SJSA1 (cell line): ENCODE results near the gene SPINK6. TPM values are rescaled to one million over a fixed set of nuclear protein-coding genes. Genes with fewer than 3 reads are reported as not detected.

Experiments
- DNase-seq, 2 experiments: peaks; one replicate each; pipeline ENCODE4 v3.0.0-alpha.2; 2015 to 2020; ENCODE audit warnings: low spot score in 2 of 2, low read depth in 1 of 2
- H3K27ac ChIP-seq: fragments of 250-450 bp; sonication (Bioruptor Pico); 2 replicates; pipeline ENCODE4 v1.5.1; 2020; ENCODE audit warnings: mild to moderate bottlenecking, moderate library complexity
- H3K27me3 ChIP-seq: fragments of 250-450 bp; sonication (Bioruptor Pico); replicated peaks from 2 replicates; pipeline ENCODE4 v1.5.1; 2020; ENCODE audit warnings: mild to moderate bottlenecking, moderate library complexity
- H3K36me3 ChIP-seq: fragments of 250-450 bp; sonication (Bioruptor Pico); 2 replicates; pipeline ENCODE4 v1.5.1; 2020; ENCODE audit warnings: mild to moderate bottlenecking
- H3K4me1 ChIP-seq: fragments of 250-450 bp; sonication (Bioruptor Pico); replicated peaks from 2 replicates; pipeline ENCODE4 v1.6.1; 2021; ENCODE audit warnings: mild to moderate bottlenecking
- H3K4me3 ChIP-seq: fragments of 250-450 bp; sonication (Bioruptor Pico); 2 replicates; pipeline ENCODE4 v1.5.1; 2020; ENCODE audit warnings: mild to moderate bottlenecking
- H3K9me3 ChIP-seq: fragments of 250-450 bp; sonication (Bioruptor Pico); replicated peaks from 2 replicates; pipeline ENCODE4 v1.5.1; 2020; ENCODE audit warnings: mild to moderate bottlenecking
- total RNA-seq: library from RNA; depleted of rRNA; stranded (reverse); fragments of >200 nt; shearing (Covaris generic); gene quantifications from 2 replicates; pipeline ENCODE4 v1.2.3, GENCODE V29; 2014

SPINK6 gene
- total RNA-seq, 1 experiment from 2014 or later = not detected

GRCh38 chr5:148201151-148201550 is 1.7 kb upstream of the SPINK6 start:
- Histone ChIP-seq H3K36me3 (no peaks in the 10 kb centered on the region), H3K4me3 (no peak overlapping the region), H3K27me3 (no peaks in the 10 kb centered on the region; the same call in 1 of the 2 replicates), H3K4me1 (no peaks in the 10 kb centered on the region), H3K9me3 (no peaks in the 10 kb centered on the region), H3K27ac (no peak overlapping the region)
- no peak for DNase-seq

- H3K4me1 ChIP-seq = no peaks in the 10 kb centered on the region
- no peak for DNase-seq
- H3K27me3 ChIP-seq = no peaks in the 10 kb centered on the region; the same call in 1 of the 2 replicates
- H3K36me3 ChIP-seq = no peaks in the 10 kb centered on the region
- no peaks in the 10 kb centered on the region; the same call in 1 of the 2 replicates for H3K9me3 ChIP-seq
- no peak overlapping the region for H3K4me3 ChIP-seq
- H3K27ac ChIP-seq = no peak overlapping the region
Measured at GRCh38 chr5:148205044-148205806, 2.4 kb downstream of the SPINK6 start.

GRCh38 chr5:148205865-148206264 is 3.0 kb downstream of the SPINK6 start:
- Histone ChIP-seq H3K27me3 (no peaks in the 10 kb centered on the region; the same call in 1 of the 2 replicates), H3K9me3 (no peaks in the 10 kb centered on the region; the same call in 1 of the 2 replicates), H3K36me3 (no peaks in the 10 kb centered on the region), H3K4me1 (no peaks in the 10 kb centered on the region), H3K4me3 (no peak overlapping the region), H3K27ac (no peak overlapping the region)
- DNase-seq = no peak

- no peak for DNase-seq
- no peaks in the 10 kb centered on the region; the same call in 1 of the 2 replicates for H3K9me3 ChIP-seq
- no peaks in the 10 kb centered on the region for H3K36me3 ChIP-seq
- H3K4me1 ChIP-seq = no peaks in the 10 kb centered on the region
- no peak overlapping the region for H3K27ac ChIP-seq
- H3K27me3 ChIP-seq = no peaks in the 10 kb centered on the region; the same call in 1 of the 2 replicates
- H3K4me3 ChIP-seq = no peak overlapping the region
Measured at GRCh38 chr5:148206620-148207019, 3.8 kb downstream of the SPINK6 start.

GRCh38 chr5:148208226-148208625 is 5.4 kb downstream of the SPINK6 start:
- Histone ChIP-seq H3K9me3 (no peaks in the 10 kb centered on the region; the same call in 1 of the 2 replicates), H3K36me3 (no peaks in the 10 kb centered on the region), H3K4me1 (no peaks in the 10 kb centered on the region), H3K4me3 (no peak overlapping the region), H3K27ac (no peak overlapping the region), H3K27me3 (no peaks in the 10 kb centered on the region; the same call in 1 of the 2 replicates)
- no peak for DNase-seq

GRCh38 chr5:148209151-148209770 is 6.4 kb downstream of the SPINK6 start:
- H3K36me3 ChIP-seq = no peaks in the 10 kb centered on the region
- H3K27me3 ChIP-seq = no peaks in the 10 kb centered on the region
- no peak overlapping the region for H3K27ac ChIP-seq
- no peak for DNase-seq
- H3K4me1 ChIP-seq = no peaks in the 10 kb centered on the region
- H3K4me3 ChIP-seq = no peak overlapping the region
- no peaks in the 10 kb centered on the region; the same call in 1 of the 2 replicates for H3K9me3 ChIP-seq

- no peaks in the 10 kb centered on the region for H3K4me1 ChIP-seq
- H3K27ac ChIP-seq = no peak overlapping the region
- DNase-seq = no peak
- no peaks in the 10 kb centered on the region for H3K9me3 ChIP-seq
- no peaks in the 10 kb centered on the region for H3K27me3 ChIP-seq
- no peak overlapping the region for H3K4me3 ChIP-seq
- H3K36me3 ChIP-seq = no peaks in the 10 kb centered on the region
Measured at GRCh38 chr5:148214665-148215185, 11.9 kb downstream of the SPINK6 start.

- no peak for DNase-seq
- H3K9me3 ChIP-seq = no peaks in the 10 kb centered on the region
- no peaks in the 10 kb centered on the region for H3K36me3 ChIP-seq
- H3K4me1 ChIP-seq = no peaks in the 10 kb centered on the region
- no peak overlapping the region for H3K4me3 ChIP-seq
- no peaks in the 10 kb centered on the region for H3K27me3 ChIP-seq
- no peak overlapping the region for H3K27ac ChIP-seq
Measured at GRCh38 chr5:148221508-148221907, 18.7 kb downstream of the SPINK6 start.

GRCh38 chr5:148224117-148224742 is 21.4 kb downstream of the SPINK6 start:
- H3K4me1 ChIP-seq = no peaks in the 10 kb centered on the region
- DNase-seq = no peak
- H3K27ac ChIP-seq = no peak overlapping the region
- H3K9me3 ChIP-seq = no peaks in the 10 kb centered on the region
- no peaks in the 10 kb centered on the region for H3K36me3 ChIP-seq
- H3K4me3 ChIP-seq = no peak overlapping the region
- H3K27me3 ChIP-seq = no peaks in the 10 kb centered on the region

- Histone ChIP-seq H3K4me3 (no peak overlapping the region), H3K27me3 (no peaks in the 10 kb centered on the region), H3K4me1 (no peaks in the 10 kb centered on the region), H3K9me3 (no peaks in the 10 kb centered on the region; the same call in 1 of the 2 replicates), H3K36me3 (no peaks in the 10 kb centered on the region), H3K27ac (no peak overlapping the region)
- no peak for DNase-seq
Measured at GRCh38 chr5:148228392-148228984, 25.6 kb downstream of the SPINK6 start.

GRCh38 chr5:148229840-148230239 is 27.0 kb downstream of the SPINK6 start:
- H3K4me3 ChIP-seq = no peak overlapping the region
- DNase-seq = no peak
- H3K9me3 ChIP-seq = no peaks in the 10 kb centered on the region; the same call in 1 of the 2 replicates
- H3K27ac ChIP-seq = no peak overlapping the region
- no peaks in the 10 kb centered on the region for H3K36me3 ChIP-seq
- no peaks in the 10 kb centered on the region for H3K27me3 ChIP-seq
- H3K4me1 ChIP-seq = no peaks in the 10 kb centered on the region

GRCh38 chr5:148230240-148230639 is 27.4 kb downstream of the SPINK6 start:
- Histone ChIP-seq H3K36me3 (no peaks in the 10 kb centered on the region), H3K4me1 (no peaks in the 10 kb centered on the region), H3K27me3 (no peaks in the 10 kb centered on the region), H3K9me3 (no peaks in the 10 kb centered on the region; the same call in 1 of the 2 replicates), H3K4me3 (no peak overlapping the region), H3K27ac (no peak overlapping the region)
- no peak for DNase-seq

GRCh38 chr5:148237785-148238417 is 35.1 kb downstream of the SPINK6 start:
- Histone ChIP-seq H3K27ac (no peak overlapping the region), H3K4me3 (no peak overlapping the region), H3K9me3 (no peaks in the 10 kb centered on the region), H3K36me3 (no peaks in the 10 kb centered on the region), H3K27me3 (0 out of 2 replicates have a peak, but pooled peaks cover 2% of the 10 kb centered on the region), H3K4me1 (no peaks in the 10 kb centered on the region)
- DNase-seq = no peak
